DOHH2 (cell line): ENCODE data around the gene SPART.

Source experiments
- H3F3A ChIP-seq: fragments of 200-600 bp; sonication (generic), shearing (Covaris generic); 2 replicates; pipeline ENCODE4 v1.6.0; 2016; ENCODE audit warnings: antibody characterized with exemption, mild to moderate bottlenecking; ENCODE audit not compliant: control insufficient read depth, insufficient read depth
- H3K27ac ChIP-seq: fragments of 200-600 bp; sonication (generic); 2 replicates; pipeline ENCODE4 v1.5.1; 2014; ENCODE audit warnings: low read depth, mild to moderate bottlenecking, low read length, moderate library complexity
- H3K27me3 ChIP-seq: fragments of 200-600 bp; sonication (generic); 2 replicates; pipeline ENCODE4 v1.6.1; 2014; ENCODE audit warnings: mild to moderate bottlenecking, low read length, mixed read lengths; ENCODE audit not compliant: control insufficient read depth
- H3K36me3 ChIP-seq: fragments of 200-600 bp; sonication (generic); 2 replicates; pipeline ENCODE4 v1.6.1; 2014; ENCODE audit warnings: mild to moderate bottlenecking, low read length, moderate library complexity, mixed read lengths; ENCODE audit not compliant: control insufficient read depth
- H3K4me1 ChIP-seq: fragments of 200-600 bp; sonication (generic); 2 replicates; pipeline ENCODE4 v1.6.1; 2014; ENCODE audit warnings: mild to moderate bottlenecking, low read length, mixed read lengths; ENCODE audit not compliant: control insufficient read depth
- H3K4me2 ChIP-seq: fragments of 200-600 bp; sonication (generic); 2 replicates; pipeline ENCODE4 v1.6.0; 2014; ENCODE audit warnings: mild to moderate bottlenecking, low read length, moderate library complexity
- H3K4me3 ChIP-seq: fragments of 200-600 bp; sonication (generic); 2 replicates; pipeline ENCODE4 v1.5.1; 2014; ENCODE audit warnings: mild to moderate bottlenecking, low read length, mixed read lengths
- H3K79me2 ChIP-seq: fragments of 200-600 bp; sonication (generic); 2 replicates; pipeline ENCODE4 v1.6.1; 2014; ENCODE audit warnings: mild to moderate bottlenecking, low read length, mixed read lengths; ENCODE audit not compliant: control insufficient read depth
- H3K9me2 ChIP-seq: fragments of 200-600 bp; sonication (generic); replicated peaks from 2 replicates; pipeline ENCODE4 v1.6.1; 2014; ENCODE audit warnings: mild to moderate bottlenecking, low read length, mixed read lengths; ENCODE audit not compliant: control insufficient read depth
- H3K9me3 ChIP-seq: fragments of 200-600 bp; sonication (generic); 2 replicates; pipeline ENCODE4 v1.6.1; 2014; ENCODE audit warnings: antibody characterized with exemption, low read length, mixed read lengths; ENCODE audit not compliant: control insufficient read depth, insufficient read depth
- H4K20me1 ChIP-seq: fragments of 200-600 bp; sonication (generic); 2 replicates; pipeline ENCODE4 v1.6.0; 2014; ENCODE audit warnings: low read depth, mild to moderate bottlenecking, antibody characterized with exemption, low read length, moderate library complexity; ENCODE audit not compliant: control insufficient read depth, insufficient read depth
- EZH2phosphoT487 ChIP-seq: fragments of 200-600 bp; sonication (generic); IDR thresholded peaks from 2 replicates; pipeline ENCODE4 v1.6.1; 2017; ENCODE audit warnings: borderline replicate concordance, mild to moderate bottlenecking, antibody characterized with exemption, low read length, moderate library complexity, mixed read lengths
- TF ChIP-seq, protein P1 (sequence below): fragments of 200-600 bp; sonication (generic); IDR thresholded peaks from one replicate; pipeline ENCODE4 v1.5.1; 2014; ENCODE audit warnings: antibody characterized with exemption, mild to moderate bottlenecking, low read depth, low read length; ENCODE audit not compliant: poor library complexity, severe bottlenecking

SPART gene

DNA sequence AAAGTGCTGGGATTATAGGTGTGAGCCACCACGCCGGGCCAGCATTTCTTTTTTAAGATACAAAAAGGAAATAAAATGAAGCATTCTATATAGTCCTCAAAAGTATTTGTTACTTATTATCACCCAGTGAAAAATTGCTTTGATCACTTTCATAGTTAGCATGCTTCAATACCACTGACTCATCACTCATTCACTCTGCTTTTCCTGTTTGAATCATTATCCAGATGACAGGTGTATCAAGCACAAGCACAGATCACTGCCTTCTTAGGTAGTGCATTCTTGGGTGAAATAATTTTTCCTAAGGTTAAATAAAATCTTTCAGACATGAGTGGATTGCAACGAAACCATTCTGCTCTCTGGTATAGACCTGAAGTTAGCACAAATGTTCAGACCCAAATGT, 35.8 kb upstream of the SPART start:
- H3K79me2 ChIP-seq = no peaks in the 10 kb centered on the region

DNA sequence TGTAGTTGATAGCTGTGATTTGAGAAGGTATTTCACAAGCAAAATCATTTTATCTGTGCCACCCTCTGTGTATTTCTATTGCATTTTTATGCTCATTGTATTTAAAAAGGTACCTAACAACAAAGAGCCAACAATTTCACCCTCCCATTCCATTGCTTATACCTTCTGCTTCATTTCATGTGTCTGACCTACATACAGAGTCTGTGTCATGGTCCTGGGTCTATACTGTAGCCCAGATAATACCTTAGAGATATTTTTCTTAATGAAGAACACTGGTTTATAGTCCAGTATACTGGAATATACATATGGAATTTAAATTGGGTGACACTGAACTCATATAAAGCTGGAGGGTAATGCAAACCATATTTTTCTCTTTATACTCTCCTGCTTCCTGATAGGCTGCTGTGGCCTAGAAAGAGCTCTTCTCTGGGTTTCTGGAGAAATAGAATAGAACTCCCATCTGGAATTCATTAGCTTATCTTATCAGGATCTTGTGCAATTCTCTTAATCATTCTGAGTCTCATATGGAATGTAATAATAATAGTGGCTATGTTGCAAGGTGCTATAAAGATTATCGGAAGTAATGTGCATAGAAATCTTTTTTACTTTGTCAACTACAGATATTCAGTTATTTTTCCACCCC, 31.8 kb upstream of the SPART start:
- Histone ChIP-seq H3K79me2 (no peaks in the 10 kb centered on the region), H3K36me3 (no peaks in the 10 kb centered on the region), H4K20me1 (no peaks in the 10 kb centered on the region), H3K4me1 (no peaks in the 10 kb centered on the region), H3K27me3 (no peaks in the 10 kb centered on the region), H3F3A (no peaks in the 10 kb centered on the region), H3K27ac (no peak overlapping the region), H3K4me3 (no peak overlapping the region), H3K9me3 (no peaks in the 10 kb centered on the region), H3K4me2 (no peak overlapping the region), H3K9me2 (no peaks in the 10 kb centered on the region)
- TF ChIP-seq EZH2phosphoT487 = no peak
- TF ChIP-seq, protein P1, sequence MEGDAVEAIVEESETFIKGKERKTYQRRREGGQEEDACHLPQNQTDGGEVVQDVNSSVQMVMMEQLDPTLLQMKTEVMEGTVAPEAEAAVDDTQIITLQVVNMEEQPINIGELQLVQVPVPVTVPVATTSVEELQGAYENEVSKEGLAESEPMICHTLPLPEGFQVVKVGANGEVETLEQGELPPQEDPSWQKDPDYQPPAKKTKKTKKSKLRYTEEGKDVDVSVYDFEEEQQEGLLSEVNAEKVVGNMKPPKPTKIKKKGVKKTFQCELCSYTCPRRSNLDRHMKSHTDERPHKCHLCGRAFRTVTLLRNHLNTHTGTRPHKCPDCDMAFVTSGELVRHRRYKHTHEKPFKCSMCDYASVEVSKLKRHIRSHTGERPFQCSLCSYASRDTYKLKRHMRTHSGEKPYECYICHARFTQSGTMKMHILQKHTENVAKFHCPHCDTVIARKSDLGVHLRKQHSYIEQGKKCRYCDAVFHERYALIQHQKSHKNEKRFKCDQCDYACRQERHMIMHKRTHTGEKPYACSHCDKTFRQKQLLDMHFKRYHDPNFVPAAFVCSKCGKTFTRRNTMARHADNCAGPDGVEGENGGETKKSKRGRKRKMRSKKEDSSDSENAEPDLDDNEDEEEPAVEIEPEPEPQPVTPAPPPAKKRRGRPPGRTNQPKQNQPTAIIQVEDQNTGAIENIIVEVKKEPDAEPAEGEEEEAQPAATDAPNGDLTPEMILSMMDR = no peak

More for the DNA sequence above, 35.8 kb upstream of the SPART start:
- Histone ChIP-seq H3K4me1 (no peaks in the 10 kb centered on the region), H3K4me2 (no peak overlapping the region), H3F3A (no peaks in the 10 kb centered on the region), H3K36me3 (no peaks in the 10 kb centered on the region), H3K9me2 (no peaks in the 10 kb centered on the region), H3K27ac (no peak overlapping the region), H3K4me3 (no peak overlapping the region), H4K20me1 (no peaks in the 10 kb centered on the region), H3K27me3 (no peaks in the 10 kb centered on the region), H3K9me3 (no peaks in the 10 kb centered on the region)
- TF ChIP-seq, protein P1 = no peak
- no peak for TF ChIP-seq EZH2phosphoT487

DNA sequence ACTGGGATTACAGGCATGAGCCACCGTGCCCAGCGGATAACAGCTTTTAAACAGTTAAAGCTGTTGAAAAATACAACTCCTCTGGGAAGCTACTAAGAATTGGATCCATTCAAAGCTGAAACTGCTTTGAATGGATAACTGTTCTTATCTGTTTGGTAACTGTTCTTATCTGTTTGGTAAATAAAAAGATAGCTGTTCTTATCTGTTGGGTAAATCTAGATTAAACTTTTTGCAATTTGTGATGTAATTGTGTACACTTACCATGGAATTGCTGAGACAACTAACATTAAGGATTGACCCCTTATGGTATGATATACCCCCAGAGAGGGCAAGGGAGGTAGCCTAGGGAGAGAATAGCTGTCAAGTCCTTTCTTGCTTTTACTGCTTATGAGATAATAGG, 27.9 kb upstream of the SPART start:
- no peaks in the 10 kb centered on the region for H3K27me3 ChIP-seq
- no peaks in the 10 kb centered on the region for H3K9me3 ChIP-seq
- no peaks in the 10 kb centered on the region for H3K9me2 ChIP-seq
- no peaks in the 10 kb centered on the region for H3K36me3 ChIP-seq
- no peaks in the 10 kb centered on the region for H3K4me1 ChIP-seq
- no peaks in the 10 kb centered on the region for H3F3A ChIP-seq
- no peak for TF ChIP-seq EZH2phosphoT487
- TF ChIP-seq, protein P1 = no peak
- H4K20me1 ChIP-seq = no peaks in the 10 kb centered on the region
- H3K4me3 ChIP-seq = no peak overlapping the region
- H3K79me2 ChIP-seq = no peaks in the 10 kb centered on the region
- no peak overlapping the region for H3K4me2 ChIP-seq
- H3K27ac ChIP-seq = no peak overlapping the region
